GM21717 (cell line): ENCODE measurements around the gene POM121L2.

Experiments
- ATAC-seq: cut with Tn5 transposase; IDR thresholded peaks from one replicate; pipeline ENCODE4 v1.9.1; 2021; ENCODE audit warnings: mild to moderate bottlenecking, moderate library complexity; ENCODE audit not compliant: unreplicated experiment

Gene POM121L2

DNA sequence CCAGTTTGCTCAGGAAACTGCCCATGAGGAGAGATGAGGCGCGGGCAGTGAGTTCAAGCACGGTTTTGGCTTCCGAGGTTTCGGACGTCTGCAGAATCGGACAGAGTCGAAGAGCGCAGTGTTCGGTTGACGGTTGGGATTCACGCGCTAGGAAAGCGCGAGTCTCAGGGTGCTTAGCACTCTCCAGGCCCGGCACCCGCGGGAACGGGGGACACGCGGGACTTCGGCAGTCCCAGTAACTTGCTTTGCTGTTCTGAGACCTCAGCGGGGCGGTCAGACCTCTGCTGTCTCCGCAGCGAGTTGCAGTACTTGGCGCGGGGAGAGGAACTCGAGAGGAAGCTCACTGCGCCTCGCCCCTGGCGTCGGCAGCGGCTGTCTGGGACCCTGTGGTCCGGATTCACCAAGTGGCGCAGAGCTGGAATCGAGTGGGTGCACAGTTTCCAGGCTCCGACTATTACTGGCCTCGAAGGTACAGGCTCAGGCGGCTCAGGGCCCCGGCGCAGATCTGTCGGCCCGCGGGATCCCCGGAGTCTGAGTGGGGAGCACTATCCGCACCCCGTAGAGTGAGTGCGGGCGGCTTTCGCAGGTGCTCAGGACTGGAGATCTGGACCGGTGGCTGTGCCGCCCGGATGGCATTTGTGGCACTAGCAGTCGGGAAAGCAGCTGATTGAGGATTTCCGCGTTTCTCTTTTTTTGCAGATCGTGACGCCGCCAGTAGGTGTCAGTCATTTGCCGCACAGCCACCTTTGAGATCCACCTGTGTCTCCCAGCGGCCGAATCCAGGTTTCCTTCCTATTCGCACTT lies at the start of gene POM121L2:
Gene POM121L2, minus strand, starts transcription at position 128 of the 804 bp plus-strand sequence. Its CDS starts 103 bp downstream, at position 25.
- peak; percentile 49 for ATAC-seq

DNA sequence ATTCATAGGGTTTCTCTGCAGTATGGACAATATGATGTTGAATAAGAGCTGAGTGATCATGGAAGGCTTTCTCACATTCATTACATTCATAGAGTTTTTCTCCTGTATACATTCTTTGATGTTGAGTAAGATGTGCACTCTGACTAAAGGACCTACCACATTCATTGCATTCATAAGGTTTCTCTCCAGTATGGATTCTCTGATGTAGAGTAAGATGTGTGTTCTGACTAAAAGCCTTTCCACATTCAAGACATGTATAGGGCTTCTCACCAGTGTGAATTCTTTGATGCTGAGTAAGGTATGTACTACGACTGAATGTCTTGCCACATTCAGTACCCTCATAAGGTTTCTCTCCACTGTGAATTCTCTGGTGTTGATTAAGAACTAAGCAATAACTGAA lies 47.2 kb upstream of the POM121L2 start:
- no peak for ATAC-seq

DNA sequence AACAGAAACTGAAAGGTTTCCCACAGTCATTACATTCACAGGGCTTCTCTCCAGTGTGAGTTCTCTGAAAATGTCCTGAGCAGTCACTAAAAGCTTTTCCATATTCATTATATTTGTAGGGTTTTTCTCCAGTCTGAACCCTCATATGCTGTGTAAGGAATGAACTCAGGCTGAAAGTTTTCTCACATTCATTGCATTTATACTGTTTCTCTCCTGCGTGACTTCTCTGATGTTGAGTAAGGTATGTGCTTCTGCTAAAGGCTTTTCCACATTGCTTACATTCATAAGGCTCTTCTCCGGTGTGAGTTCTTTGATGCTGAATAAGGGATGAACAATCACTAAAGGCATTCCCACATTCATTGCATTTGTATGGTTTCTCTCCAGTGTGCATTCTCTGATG lies 46.7 kb upstream of the POM121L2 start:
- ATAC-seq = no peak

DNA sequence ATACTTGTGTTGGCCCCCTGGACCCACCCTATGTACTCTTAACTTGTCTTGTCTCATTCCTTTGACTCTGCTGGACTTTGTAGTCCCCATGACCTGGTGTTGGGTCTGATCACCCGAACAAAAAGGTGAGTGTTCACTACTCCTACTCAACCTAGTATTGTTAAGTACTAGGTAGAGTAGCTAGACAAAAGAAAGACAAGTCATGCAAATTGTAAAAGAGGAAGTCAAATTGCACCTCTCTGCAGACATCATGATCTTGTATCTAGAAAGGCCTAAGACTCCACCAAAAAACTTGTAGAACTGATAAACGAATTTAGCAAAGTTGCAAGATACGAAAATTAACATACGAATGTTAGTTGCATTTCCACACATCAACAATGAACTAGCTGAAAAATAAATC lies 40.8 kb upstream of the POM121L2 start:
- ATAC-seq = no peak

DNA sequence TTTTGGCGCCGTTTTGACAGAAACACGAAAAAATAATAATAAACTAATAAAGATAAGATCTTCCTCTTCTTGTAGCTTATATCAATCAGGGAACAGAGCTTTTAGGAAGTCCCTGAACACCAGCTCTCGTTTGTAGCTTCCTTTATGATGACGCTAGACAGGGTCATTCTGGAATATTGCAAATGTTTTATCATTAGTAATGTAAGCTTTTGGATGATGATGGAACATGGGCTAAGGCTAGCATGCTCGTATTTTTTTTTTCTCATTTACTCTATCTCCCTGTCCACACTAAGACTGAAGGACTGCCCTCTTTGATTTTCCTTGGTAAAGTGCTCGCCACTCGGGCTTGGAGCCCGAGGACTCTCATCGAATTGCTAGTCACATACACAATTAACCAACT lies 22.1 kb upstream of the POM121L2 start:
- no peak for ATAC-seq

DNA sequence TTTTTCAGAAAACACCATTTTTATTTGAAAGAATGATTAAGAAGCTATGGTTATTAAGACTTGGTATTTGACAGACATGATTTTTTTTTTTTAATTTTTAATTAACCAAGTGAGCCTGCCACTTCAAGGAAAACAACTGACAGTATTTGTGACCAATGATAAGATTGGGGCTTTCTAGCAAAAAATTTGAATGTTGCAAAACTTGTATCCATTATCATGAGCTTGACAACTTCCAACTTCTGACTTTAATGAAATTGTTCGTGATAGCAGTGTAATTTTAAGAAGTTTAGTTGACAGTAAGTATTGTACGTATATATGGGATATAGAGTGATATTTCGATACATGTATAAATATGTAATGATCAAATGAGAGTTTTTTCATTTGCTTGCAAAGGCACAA lies 21.6 kb upstream of the POM121L2 start:
- ATAC-seq = no peak

DNA sequence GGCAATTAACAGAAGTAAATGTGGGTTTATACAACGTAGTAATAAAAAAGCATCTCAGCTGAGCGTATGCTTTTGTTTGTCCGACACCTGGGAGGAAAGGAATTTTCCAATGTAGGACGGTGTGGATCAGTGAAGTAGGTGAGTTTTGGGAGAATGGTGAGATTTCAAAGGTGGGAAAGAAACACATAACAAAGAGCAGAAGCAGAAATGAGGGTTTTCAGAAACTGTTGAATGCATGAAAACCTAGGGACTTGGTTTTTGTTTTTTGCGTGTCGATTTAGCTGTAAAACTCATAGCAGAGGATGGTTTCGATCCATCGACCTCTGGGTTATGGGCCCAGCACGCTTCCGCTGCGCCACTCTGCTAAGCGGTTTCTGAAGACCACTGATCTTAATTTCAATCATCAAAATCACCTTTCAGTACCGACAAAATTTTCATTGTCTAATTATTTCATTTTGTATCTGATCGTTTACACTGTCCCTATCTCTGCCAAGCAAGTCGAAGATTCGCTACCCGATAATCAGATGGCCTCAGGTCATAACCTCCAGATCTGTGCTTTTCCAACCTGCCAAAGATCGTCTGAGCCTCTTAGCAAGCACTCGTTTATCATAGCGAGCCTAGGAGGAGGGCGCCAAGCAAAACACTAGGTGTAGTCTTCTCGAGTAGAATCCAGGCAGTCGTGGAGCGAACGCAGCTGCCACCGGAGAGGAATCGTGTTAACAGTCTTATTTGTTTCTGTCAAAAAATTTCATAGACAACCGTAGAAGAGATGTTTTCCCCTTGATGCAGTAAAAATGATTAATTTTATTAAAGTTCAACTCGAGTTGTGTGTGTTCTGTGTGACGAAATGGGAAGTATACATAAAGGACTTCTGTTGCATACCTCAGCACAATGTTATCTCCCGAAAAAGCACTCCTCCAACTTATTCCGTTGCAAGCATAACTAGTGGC lies 20.9 kb upstream of the POM121L2 start:
- ATAC-seq = no peak

DNA sequence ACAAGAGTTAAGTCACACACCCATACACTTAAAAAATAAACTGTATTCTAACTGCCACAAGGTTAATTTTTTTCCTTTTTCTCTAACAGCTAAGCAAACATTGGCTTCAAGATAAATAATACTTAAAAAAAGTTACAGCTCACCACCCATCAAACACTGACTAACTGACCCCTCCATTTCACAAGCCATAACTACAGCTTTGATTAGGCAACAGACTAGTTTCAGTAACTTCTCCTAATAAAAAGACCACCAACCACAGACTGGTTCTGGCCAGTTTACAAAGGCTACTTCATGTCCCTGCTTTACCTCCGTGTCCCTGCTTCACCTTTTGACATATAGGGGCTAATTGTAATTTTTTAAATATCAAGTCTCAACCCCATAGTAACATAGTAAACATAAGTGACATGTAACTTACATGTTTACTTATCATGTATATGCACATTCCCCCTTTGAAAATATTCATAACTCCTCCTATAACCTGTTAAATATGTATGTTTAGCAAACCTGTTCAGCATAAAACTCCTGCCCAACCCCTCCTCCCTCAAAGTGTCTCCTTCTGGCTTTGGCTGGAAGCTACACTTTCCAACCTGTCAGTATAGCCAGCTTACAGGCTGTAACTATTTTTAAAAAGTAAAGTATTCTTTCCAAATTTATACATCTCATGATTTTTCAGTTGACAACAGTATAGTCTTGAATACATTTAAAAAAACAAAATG lies 15.1 kb upstream of the POM121L2 start:
- ATAC-seq = no peak

DNA sequence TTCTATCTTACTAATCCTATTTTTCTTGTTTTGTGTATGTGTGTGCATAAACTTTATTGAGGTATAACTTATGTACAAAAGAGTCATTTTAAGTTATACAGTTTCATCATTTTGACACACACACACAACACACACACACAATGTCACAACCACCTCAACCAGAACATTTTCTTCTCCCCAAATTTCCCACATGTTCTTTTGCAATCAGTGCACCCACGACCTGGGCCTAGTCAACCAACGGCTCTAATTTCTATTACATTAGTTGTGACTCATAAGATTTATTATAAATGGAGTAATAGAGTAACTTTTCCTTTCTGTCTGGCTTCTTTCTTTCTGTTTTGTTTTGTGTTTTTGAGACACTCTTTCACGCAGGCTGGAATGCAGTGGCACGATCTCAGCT lies 9.8 kb upstream of the POM121L2 start:
- no peak for ATAC-seq

DNA sequence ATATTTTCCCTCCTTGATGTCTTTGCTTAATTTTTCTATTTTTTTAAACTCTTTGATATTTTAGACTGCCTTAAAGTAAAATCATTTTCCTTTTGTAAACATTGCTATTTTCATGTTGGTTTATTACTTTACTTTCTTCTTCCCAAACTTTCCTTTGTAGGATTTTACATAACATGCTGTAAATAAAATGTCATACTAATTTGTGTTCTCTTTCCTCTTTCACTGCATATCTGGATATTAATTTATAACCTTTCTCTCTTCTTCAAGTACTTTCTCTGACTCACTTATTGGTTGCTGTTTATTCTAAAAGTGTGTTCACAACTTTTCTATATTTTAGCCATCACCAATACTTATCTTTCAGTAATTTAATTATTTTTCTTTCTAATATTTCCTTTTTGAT lies 9.3 kb upstream of the POM121L2 start:
- ATAC-seq = no peak

DNA sequence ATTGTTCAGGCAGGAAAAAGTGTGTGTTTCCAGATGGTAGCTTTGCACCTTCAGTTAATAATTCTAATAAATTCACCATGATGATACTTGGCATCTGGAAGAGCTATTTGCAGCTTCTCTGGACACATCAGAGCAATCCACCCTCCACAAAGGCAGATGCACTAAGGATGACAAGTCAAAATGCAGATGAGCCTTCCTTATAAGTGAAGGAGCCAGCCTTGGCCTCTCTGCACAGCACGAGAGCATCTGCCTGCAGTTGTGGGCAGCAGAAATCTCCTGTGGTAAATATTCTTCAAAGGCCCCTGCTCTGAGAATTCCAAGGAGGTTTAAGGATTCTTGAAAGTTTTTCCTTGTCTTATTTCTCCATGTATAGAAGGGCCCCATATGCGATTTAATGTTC lies 6.9 kb upstream of the POM121L2 start:
- no peak for ATAC-seq

DNA sequence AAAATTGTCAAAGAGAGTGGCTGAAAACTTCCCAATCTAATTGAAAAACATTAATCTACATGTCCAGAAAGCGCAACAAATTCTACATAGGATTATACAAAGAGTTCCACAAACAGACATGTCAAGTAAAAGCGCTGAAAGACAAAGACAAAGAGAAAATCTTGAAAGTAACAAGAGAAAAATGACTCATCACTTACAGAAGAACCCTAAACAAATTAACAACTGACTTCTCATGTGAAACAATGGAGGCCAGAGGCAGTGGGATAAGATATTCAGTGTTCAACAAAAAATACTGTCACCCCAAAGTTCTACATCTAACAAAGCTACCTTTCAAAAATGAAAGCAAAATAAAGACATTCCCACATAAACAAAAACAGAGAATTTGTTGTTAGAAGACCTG lies 2.0 kb upstream of the POM121L2 start:
- ATAC-seq = no peak

DNA sequence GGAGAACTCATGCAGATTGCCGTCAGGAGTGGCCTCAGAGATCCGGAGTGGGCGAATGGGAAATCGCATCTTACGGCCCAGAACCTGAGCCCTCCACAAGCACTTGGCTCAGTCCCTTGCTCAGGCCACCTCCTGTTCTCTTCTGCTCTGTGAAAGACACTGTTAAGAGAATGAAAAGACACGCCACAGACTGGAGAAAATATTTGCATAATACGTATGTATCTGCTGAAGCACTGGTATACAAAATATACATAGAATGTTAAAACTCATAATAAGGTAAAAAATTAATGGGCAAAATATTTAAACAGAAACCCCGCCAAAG lies 838 bp upstream of the POM121L2 start:
- ATAC-seq = peak; percentile 30

DNA sequence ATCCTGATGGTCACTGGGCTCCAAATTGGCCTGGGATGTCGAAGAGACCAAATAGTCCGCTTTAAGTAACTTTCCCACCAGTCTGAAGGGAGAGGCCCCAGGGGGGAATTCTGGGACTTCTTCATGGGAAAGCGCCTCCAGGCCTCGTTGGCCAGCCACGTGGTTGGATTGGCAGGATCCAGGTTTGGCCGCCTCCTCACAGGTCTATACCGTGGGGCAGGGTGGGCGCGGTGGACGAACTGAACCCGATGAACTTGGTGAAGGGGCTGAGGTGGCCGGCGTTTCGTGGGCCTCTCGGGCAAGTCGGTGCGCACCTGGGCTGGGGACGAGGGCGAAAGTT lies 297 bp downstream of the POM121L2 start:
- no peak for ATAC-seq

DNA sequence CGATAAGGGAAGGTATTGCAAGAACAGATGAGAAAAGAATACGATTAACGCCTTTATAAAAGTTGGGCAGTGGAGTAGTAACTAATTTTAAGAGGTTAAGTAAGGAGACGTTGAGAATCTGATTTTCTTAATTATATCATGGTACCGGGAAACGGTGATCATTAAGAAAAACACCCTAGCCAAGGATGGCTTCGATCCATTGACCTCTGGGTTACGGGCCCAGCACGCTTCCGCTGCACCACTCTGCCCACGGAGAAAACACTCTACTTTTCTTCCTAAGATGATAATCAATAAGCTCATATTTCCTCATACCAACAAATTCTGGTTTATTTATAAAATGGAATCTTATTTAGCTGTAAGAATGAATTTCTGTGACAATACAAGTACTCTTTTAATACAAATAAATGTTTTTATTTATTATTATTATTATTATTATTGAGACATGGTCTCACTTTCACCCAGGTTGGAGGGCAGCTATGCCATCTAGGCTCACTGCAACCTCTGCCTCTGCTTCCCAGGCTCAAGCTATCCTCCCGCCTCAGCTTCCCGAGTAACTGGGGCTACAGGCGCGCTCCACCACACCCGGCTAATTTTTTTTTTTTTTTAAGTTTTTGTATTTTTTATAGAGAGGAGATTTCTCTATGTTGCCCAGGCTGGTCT lies 8.3 kb downstream of the POM121L2 start:
- ATAC-seq = no peak

DNA sequence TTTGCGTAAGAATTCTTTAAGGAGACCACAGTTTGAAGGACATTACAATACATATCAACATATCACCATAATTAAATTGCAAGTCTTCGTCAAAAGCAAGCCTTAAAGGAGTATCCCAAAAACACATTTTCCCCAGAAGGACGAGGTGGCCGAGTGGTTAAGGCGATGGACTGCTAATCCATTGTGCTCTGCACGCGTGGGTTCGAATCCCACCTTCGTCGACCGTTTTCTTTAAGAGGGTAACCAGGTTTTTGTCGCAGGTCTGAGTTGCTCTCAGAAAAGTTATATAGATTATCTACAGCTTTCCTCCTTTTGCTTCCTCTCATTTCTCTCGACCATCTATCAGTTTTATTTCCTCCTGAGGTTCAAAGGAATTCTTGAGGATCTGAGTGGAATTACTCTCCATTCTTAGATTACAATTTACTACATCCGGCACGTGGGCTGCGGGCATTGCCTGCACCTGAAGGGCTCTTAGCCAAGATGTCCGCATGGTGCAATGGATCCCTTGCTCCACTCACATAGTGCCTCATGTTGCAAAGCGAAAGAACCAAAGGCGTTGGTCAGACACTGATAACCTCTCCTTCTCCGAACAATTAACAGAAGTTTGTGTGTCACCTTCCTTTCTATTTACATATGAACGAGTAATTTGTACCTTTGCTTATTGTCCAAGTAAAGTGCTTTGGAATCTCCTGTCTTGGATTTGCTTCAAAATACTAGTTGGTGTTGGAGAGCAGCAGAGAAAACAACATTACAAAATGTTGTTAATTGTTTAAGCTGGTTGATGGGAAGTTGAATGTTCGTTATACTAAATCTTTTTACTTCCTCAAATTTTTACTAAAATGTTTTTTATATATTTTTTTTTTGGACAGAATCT lies 14.0 kb downstream of the POM121L2 start:
- ATAC-seq = no peak

DNA sequence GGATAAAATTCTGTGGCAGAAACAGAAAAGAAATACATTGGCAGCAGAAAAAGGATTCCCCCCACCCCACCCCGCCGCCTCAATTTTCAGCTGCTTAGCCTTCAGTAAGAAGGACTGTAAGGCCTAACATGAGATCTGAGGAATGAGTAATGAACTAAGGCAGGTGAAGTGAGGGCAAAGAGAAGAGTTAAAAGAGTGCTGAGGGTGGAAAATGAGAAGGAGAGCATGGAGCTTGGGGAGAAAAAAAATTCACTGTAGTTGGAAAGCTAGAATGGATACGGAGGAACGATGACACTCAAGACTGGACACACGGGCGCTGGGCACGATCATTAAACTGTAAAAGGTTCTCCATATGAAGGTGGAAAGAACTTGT lies 14.6 kb downstream of the POM121L2 start:
- no peak for ATAC-seq

DNA sequence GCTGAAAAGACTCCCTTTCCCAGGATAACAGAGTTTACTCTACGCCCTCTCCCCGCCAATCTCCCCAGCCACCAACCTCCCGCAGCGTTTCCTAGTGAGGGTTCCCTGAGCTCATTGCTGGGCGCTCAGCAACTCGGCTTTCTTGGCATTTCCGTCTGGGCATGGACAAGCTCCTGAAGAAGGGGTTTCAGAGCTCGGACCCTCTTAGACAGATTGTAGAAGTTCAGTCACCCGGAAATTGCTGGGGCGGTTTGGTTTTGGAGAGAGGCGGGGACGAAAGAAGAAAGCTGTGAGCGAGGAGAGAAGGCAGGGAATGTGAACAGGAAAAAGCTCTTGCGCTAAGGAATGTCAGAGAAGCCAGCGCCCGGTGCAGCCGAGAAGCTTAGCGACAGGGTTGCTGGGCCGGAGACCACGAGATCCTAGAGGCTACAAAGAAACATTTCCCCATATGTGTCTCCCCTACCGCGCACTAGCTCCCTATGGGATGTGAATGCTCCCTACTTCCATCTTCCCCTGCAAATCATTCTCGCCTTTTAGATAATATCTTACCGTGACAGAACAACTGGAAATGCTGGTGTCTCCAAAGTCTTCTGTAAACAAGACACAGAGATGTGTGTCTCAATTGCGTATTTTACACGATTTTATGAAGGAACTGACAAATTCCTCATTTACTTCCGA lies 15.8 kb downstream of the POM121L2 start:
- no peak for ATAC-seq

DNA sequence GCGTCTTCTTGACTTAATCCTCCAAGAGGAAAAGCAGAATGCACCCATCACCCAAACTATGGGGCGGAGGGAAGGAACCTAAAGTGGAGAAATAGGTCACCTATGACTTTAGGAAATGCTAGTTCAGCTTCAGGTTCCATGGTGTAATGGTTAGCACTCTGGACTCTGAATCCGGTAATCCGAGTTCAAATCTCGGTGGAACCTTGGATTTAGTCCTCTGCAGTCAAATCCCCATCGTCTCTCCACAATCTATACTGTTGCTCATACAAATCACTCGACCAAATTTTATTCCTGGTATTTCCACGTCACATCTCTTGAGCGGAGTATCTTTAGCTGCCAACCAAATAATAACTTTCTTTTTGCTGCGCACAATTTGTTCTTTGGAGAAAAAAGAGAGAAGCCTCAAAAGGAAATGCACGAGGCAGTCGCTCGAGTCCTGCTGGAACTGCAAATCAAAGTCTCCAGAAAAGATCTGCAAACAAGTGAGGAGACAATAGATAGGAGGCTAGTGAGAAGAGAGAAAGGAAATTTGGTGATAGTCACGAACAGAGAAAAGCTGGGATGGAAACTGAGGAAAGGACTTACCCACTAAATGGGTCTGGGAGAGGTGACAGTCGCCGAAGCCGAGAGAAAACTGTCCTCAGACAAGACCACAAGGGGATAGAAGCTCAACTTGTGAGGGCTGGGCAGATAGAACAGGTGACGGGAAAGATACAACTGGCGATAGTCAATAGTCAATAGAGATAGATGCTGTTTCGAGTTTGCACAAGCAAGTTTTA lies 16.6 kb downstream of the POM121L2 start:
- no peak for ATAC-seq
